HepG2 (cell line): ENCODE data around the gene ARHGAP12.

Experiments used
- CTCF ChIP-seq: sonication (generic); formaldehyde crosslinking; IDR thresholded peaks from 2 replicates; pipeline ENCODE4 v1.5.0; 2020; ENCODE audit warnings: mild to moderate bottlenecking, missing genetic modification reagents, moderate library complexity
- MAFF ChIP-seq: IDR thresholded peaks from 2 replicates; pipeline ENCODE4 v1.6.1; 2011; ENCODE audit warnings: low read depth, low read length, improper control_type of control experiment

GRCh38 chr10:31953080-31953479 lies 24.4 kb upstream of the ARHGAP12 start:
- TF ChIP-seq CTCF (no peak), MAFF (no peak)
